SU-DHL-6 (cell line): Measurements from ENCODE around the gene HSP90AB1.

ENCODE experiments used
- CTCF ChIP-seq: fragments of 200-600 bp; sonication (generic); IDR thresholded peaks from one replicate; pipeline ENCODE4 v1.5.1; 2017; ENCODE audit warnings: antibody characterized with exemption, mild to moderate bottlenecking, low read length, moderate library complexity; ENCODE audit not compliant: insufficient read depth, poor library complexity, severe bottlenecking
- EZH2phosphoT487 ChIP-seq: fragments of 200-600 bp; sonication (generic), shearing (Covaris generic); conservative IDR thresholded peaks from 2 replicates; pipeline ENCODE4 v1.6.1; 2018; ENCODE audit warnings: mild to moderate bottlenecking, antibody characterized with exemption, low read length, moderate library complexity, mixed read lengths

GRCh38 chr6:44260011-44260410 is 13.1 kb downstream of the HSP90AB1 start:
- TF ChIP-seq CTCF (no peak), EZH2phosphoT487 (no peak)
